Measurements from ENCODE around the gene SLC39A6.
"Not testable (repeated sequence)": the region's sequence is repeated elsewhere in the genome, so short reads cannot be mapped to it uniquely, and the experiment has no call there.

GRCh38 chr18:36116771-36117170 lies 12.4 kb downstream of the SLC39A6 start:
- not testable (repeated sequence) for TF ChIP-seq POLR2A (IDR thresholded peaks at IDR 0.05; ENCODE audit: low read length); GATA1 (IDR thresholded peaks at IDR 0.05; ENCODE audit: low read depth, low read length)

Data from erythroblast (primary cell).